ENCODE measurements around the gene TBL1X. TPM values are rescaled to one million over a fixed set of nuclear protein-coding genes. Genes with fewer than 3 reads are reported as not detected.

The TBL1X gene
- total and polyA plus RNA-seq, 10 of the 15 experiments (the other 5 are each of a cell fraction or from before 2014, with no cell fraction given): 4.4 to 26.3 (median 10.6) TPM

DNA sequence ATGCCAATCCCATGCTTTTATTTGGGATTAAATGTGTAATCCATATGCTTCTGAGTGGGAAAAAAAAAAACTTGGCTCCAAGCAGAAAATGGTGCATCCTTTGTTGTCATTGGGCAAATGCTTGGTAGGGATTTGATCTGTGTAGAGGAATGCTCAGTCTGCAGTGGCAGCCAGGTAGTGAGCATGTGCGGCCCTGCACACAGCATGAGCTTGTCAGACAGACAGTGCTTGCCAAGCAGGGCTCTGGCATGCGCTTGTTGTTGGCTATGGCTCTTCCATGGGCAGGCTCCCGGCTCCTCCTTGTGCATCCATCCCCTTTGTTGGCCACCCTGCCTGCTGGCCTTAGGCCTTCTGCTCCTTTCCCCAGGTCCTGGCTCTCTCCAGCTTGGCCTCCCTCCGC lies 170.5 kb downstream of the TBL1X start:
- in situ Hi-C loops (cut with MboI) (no loop called here), intact Hi-C loops (cut with micrococcal nuclease; ENCODE audit: unreplicated experiment) (no loop called here)
- ChIA-PET RAD21 (ENCODE audit: unreplicated experiment) (interaction anchor here (0.7 kb wide), 1 partner anchor 219 kb away, joined by 3 read pairs; no protein-coding TSS in a partner anchor), CTCF (no interaction called here), SMC1A (ENCODE audit: uncharacterized antibody, unreplicated experiment) (no interaction called here), POLR2A (no interaction called here)
- FAIRE-seq (no peak), DNase-seq (ENCODE audit: low read depth, low spot score) (no peak), ATAC-seq (no peak)
- H3K4me3 ChIP-seq: no peak overlapping the region
- H3K36me3 ChIP-seq (ENCODE audit: control insufficient read depth in 2 of 2, insufficient read depth in 2 of 2, low read length in 1 of 2): no peaks in the 10 kb centered on the region
- no peaks in the 10 kb centered on the region for H4K20me1 ChIP-seq (ENCODE audit: control insufficient read depth, insufficient read depth)
- H3K4me2 ChIP-seq (ENCODE audit: control insufficient read depth, insufficient read depth): no peak overlapping the region
- 43% methylated on average over 4 of the region's 4 CpGs for WGBS (ENCODE audit: insufficient coverage, insufficient replicate concordance, low lambda C conversion rate, missing lambda C conversion rate)
- H3K27me3 ChIP-seq (replicated peaks in 1 of 2; ENCODE audit: control insufficient read depth in 2 of 2, insufficient read depth in 2 of 2, low read length in 1 of 2): no peaks in the 10 kb centered on the region
- TF ChIP-seq BHLHE40 (IDR thresholded peaks at IDR 0.05; ENCODE audit: borderline replicate concordance in 1 of 2, low read depth in 2 of 2, low read length in 1 of 2) (no peak), DPF2 (IDR thresholded peaks at IDR 0.05) (no peak), ETV6 (conservative IDR thresholded peaks at IDR 0.05 in 1 of 2, IDR thresholded peaks at IDR 0.05 in 1 of 2; ENCODE audit: borderline replicate concordance in 1 of 2, low read depth in 1 of 2) (no peak), IRF4 (IDR thresholded peaks at IDR 0.05; ENCODE audit: low read depth, low read length) (no peak)
- H3K79me2 ChIP-seq (ENCODE audit: control insufficient read depth, insufficient read depth, low read length): no peaks in the 10 kb centered on the region
- H2AFZ ChIP-seq (ENCODE audit: control insufficient read depth, low read depth, low read length): no peak overlapping the region
- H3K4me1 ChIP-seq (ENCODE audit: control insufficient read depth, insufficient read depth, low read length): no peaks in the 10 kb centered on the region
- no TSS peak for BruUV-seq (replicated peaks)
- no peaks in the 10 kb centered on the region for H3K9me3 ChIP-seq (replicated peaks; ENCODE audit: control insufficient read depth, insufficient read depth, low read length)
- no peak overlapping the region for H3K27ac ChIP-seq (ENCODE audit: control insufficient read depth, insufficient read depth)
- H3K9ac ChIP-seq (ENCODE audit: control insufficient read depth, insufficient read depth, low read length): no peak overlapping the region

DNA sequence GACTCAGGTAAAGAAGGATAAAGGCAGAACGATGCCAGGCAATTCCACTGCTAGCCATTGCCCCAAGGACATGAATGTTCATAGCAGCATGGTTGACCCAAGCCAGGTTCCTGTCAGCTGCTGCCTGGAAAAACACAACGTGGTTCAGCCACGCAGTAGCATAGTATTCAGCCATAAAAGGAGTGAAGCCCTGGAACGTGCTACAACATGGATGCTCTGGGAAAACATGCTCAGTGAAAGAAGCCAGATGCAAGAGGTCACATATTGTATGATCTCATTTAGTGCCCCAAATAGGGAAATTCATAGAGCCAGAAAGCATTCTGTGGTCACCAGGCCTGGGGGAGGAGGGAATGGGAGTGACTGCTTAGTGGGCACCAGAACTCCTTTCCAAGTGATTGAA lies 170.9 kb downstream of the TBL1X start:
- no peak overlapping the region for H3K4me3 ChIP-seq
- TF ChIP-seq, protein P1, sequence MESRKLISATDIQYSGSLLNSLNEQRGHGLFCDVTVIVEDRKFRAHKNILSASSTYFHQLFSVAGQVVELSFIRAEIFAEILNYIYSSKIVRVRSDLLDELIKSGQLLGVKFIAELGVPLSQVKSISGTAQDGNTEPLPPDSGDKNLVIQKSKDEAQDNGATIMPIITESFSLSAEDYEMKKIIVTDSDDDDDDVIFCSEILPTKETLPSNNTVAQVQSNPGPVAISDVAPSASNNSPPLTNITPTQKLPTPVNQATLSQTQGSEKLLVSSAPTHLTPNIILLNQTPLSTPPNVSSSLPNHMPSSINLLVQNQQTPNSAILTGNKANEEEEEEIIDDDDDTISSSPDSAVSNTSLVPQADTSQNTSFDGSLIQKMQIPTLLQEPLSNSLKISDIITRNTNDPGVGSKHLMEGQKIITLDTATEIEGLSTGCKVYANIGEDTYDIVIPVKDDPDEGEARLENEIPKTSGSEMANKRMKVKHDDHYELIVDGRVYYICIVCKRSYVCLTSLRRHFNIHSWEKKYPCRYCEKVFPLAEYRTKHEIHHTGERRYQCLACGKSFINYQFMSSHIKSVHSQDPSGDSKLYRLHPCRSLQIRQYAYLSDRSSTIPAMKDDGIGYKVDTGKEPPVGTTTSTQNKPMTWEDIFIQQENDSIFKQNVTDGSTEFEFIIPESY (IDR thresholded peaks at IDR 0.05): no peak
- TF ChIP-seq HCFC1 (IDR thresholded peaks at IDR 0.05; ENCODE audit: low read length): no peak
- no peak for TF ChIP-seq NFYA (IDR thresholded peaks at IDR 0.05; ENCODE audit: borderline replicate concordance, low read depth, low read length)
- TF ChIP-seq FOXM1 (IDR thresholded peaks at IDR 0.05; ENCODE audit: low read depth, low read length): no peak
- TF ChIP-seq SREBF2 (IDR thresholded peaks at IDR 0.05; ENCODE audit: low read length): no peak
- TF ChIP-seq, protein P2, sequence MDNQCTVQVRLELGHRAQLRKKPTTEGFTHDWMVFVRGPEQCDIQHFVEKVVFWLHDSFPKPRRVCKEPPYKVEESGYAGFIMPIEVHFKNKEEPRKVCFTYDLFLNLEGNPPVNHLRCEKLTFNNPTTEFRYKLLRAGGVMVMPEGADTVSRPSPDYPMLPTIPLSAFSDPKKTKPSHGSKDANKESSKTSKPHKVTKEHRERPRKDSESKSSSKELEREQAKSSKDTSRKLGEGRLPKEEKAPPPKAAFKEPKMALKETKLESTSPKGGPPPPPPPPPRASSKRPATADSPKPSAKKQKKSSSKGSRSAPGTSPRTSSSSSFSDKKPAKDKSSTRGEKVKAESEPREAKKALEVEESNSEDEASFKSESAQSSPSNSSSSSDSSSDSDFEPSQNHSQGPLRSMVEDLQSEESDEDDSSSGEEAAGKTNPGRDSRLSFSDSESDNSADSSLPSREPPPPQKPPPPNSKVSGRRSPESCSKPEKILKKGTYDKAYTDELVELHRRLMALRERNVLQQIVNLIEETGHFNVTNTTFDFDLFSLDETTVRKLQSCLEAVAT (IDR thresholded peaks at IDR 0.05): no peak
- ChIA-PET POLR2A (no interaction called here), RAD21 (ENCODE audit: unreplicated experiment) (interaction anchor here (0.7 kb wide), 1 partner anchor 219 kb away, joined by 3 read pairs; no protein-coding TSS in a partner anchor), SMC1A (ENCODE audit: uncharacterized antibody, unreplicated experiment) (no interaction called here), CTCF (no interaction called here)
- no TSS peak for BruUV-seq (replicated peaks)
- no peaks in the 10 kb centered on the region for H3K4me1 ChIP-seq (ENCODE audit: control insufficient read depth, insufficient read depth, low read length)
- no peak overlapping the region for H2AFZ ChIP-seq (ENCODE audit: control insufficient read depth, low read depth, low read length)
- ATAC-seq: no peak
- no peak overlapping the region for H3K4me2 ChIP-seq (ENCODE audit: control insufficient read depth, insufficient read depth)
- no peak for FAIRE-seq
- no peak overlapping the region for H3K9ac ChIP-seq (ENCODE audit: control insufficient read depth, insufficient read depth, low read length)
- H3K79me2 ChIP-seq (ENCODE audit: control insufficient read depth, insufficient read depth, low read length): no peaks in the 10 kb centered on the region
- no peaks in the 10 kb centered on the region for H3K36me3 ChIP-seq (ENCODE audit: control insufficient read depth in 2 of 2, insufficient read depth in 2 of 2, low read length in 1 of 2)
- no peaks in the 10 kb centered on the region for H3K9me3 ChIP-seq (replicated peaks; ENCODE audit: control insufficient read depth, insufficient read depth, low read length)
- no peaks in the 10 kb centered on the region for H4K20me1 ChIP-seq (ENCODE audit: control insufficient read depth, insufficient read depth)
- DNase-seq (ENCODE audit: low read depth, low spot score): no peak
- 52% methylated on average over 4 of the region's 4 CpGs for WGBS (ENCODE audit: insufficient coverage, insufficient replicate concordance, low lambda C conversion rate, missing lambda C conversion rate)
- in situ Hi-C loops (cut with MboI): no loop called here
- intact Hi-C loops (cut with micrococcal nuclease; ENCODE audit: unreplicated experiment): no loop called here
- H3K27ac ChIP-seq (ENCODE audit: control insufficient read depth, insufficient read depth): no peak overlapping the region
- no peaks in the 10 kb centered on the region for H3K27me3 ChIP-seq (replicated peaks in 1 of 2; ENCODE audit: control insufficient read depth in 2 of 2, insufficient read depth in 2 of 2, low read length in 1 of 2)

Measured in GM12878 (cell line).